HL-60 (cell line): ENCODE results near the gene PPHLN1.
A peak's percentile ranks its signal among the peaks of the same experiment; 100 is the strongest.

ENCODE experiments used
- DNase-seq, 2 experiments: peaks; one replicate each; pipeline ENCODE4 v3.0.0-alpha.2; 2010 to 2020; ENCODE audit warnings: low read depth in 1 of 2, low spot score in 1 of 2
- H3K27ac ChIP-seq: fragments of 250-450 bp; sonication (Bioruptor Pico); replicated peaks from 2 replicates; pipeline ENCODE4 v1.5.1; 2020; ENCODE audit warnings: mild to moderate bottlenecking, moderate library complexity
- H3K27me3 ChIP-seq: fragments of 250-450 bp; sonication (Bioruptor Pico); 2 replicates; pipeline ENCODE4 v1.5.1; 2021; ENCODE audit warnings: mild to moderate bottlenecking, moderate library complexity; ENCODE audit not compliant: insufficient read depth, poor library complexity, severe bottlenecking
- H3K4me3 ChIP-seq: replicated peaks from 2 replicates; pipeline ENCODE4 v1.5.1; 2011; ENCODE audit warnings: mild to moderate bottlenecking, control low read depth, low read length; ENCODE audit not compliant: insufficient read depth
- GABPA ChIP-seq: IDR thresholded peaks from 2 replicates; pipeline ENCODE4 v1.6.1; 2012; ENCODE audit warnings: low read depth
- POLR2AphosphoS5 ChIP-seq: IDR thresholded peaks from 2 replicates; pipeline ENCODE4 v1.6.1; 2012; ENCODE audit warnings: low read depth
- SPI1 ChIP-seq: IDR thresholded peaks from 2 replicates; pipeline ENCODE4 v1.6.1; 2012; ENCODE audit warnings: low read depth, mild to moderate bottlenecking, borderline replicate concordance
- TF ChIP-seq, protein P1 (sequence below): IDR thresholded peaks from one replicate; pipeline ENCODE4 v1.5.1; 2011; ENCODE audit warnings: low read length, control low read depth, inconsistent platforms; ENCODE audit not compliant: insufficient read depth
- TF ChIP-seq, protein P2 (sequence below): IDR thresholded peaks from 2 replicates; pipeline ENCODE4 v1.6.1; 2012; ENCODE audit warnings: low read depth; ENCODE audit not compliant: insufficient replicate concordance

The PPHLN1 gene

DNA sequence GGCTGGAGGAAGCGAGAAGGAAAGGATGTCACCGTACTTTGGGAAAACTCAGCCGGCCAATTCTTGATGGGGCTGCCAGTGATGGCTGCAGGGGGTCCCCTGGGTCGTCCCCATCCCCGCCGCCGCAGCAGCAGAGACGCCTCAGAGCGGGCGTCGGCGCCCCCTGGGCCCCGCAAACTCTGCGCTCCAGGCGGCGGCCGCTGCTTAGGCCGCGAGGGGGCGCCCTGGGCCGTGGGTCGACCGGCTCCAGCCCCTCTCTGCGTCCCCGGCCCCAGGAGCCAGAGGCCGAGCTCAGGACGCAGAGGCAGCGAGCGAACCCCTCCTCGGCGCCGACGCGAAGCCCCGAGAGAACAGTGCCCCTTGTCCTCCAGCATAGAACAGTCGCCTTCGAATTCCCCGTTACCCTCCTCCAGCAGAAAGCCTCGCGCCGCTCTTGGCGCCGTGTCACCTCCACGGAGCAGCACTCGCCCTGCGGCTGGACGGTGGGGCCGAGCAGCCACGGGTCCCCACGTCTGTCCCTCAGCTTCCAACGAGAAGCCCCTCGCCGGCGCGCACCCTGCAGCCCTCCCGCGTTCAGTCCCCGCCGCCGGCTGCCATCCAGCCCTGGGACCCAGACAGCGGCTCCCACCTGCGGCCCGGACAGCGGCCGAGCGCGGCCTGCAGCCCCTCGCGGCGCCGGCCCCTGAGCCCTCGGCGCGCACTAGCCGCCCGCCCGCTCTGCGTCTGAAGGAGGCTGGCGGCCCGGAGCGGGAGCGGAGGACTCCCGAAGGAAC lies 157.0 kb downstream of the PPHLN1 start:
- H3K27me3 ChIP-seq: peaks cover 16% of the 10 kb centered on the region
- TF ChIP-seq, protein P1, sequence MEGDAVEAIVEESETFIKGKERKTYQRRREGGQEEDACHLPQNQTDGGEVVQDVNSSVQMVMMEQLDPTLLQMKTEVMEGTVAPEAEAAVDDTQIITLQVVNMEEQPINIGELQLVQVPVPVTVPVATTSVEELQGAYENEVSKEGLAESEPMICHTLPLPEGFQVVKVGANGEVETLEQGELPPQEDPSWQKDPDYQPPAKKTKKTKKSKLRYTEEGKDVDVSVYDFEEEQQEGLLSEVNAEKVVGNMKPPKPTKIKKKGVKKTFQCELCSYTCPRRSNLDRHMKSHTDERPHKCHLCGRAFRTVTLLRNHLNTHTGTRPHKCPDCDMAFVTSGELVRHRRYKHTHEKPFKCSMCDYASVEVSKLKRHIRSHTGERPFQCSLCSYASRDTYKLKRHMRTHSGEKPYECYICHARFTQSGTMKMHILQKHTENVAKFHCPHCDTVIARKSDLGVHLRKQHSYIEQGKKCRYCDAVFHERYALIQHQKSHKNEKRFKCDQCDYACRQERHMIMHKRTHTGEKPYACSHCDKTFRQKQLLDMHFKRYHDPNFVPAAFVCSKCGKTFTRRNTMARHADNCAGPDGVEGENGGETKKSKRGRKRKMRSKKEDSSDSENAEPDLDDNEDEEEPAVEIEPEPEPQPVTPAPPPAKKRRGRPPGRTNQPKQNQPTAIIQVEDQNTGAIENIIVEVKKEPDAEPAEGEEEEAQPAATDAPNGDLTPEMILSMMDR: peak; percentile 44
- no peak for TF ChIP-seq POLR2AphosphoS5
- H3K27ac ChIP-seq: no peak overlapping the region
- peak overlapping the region; percentile 75 for H3K4me3 ChIP-seq
- peak in 1 of 2 experiments; percentile 28 for DNase-seq

- TF ChIP-seq GABPA: no peak
- Histone ChIP-seq H3K4me3 (peak overlapping the region; percentile 75), H3K27me3 (peaks cover 16% of the 10 kb centered on the region), H3K27ac (no peak overlapping the region)
- DNase-seq: no peak
These were observed 157.5 kb downstream of the PPHLN1 start for GRCh38 chr12:42483521-42483790.

DNA sequence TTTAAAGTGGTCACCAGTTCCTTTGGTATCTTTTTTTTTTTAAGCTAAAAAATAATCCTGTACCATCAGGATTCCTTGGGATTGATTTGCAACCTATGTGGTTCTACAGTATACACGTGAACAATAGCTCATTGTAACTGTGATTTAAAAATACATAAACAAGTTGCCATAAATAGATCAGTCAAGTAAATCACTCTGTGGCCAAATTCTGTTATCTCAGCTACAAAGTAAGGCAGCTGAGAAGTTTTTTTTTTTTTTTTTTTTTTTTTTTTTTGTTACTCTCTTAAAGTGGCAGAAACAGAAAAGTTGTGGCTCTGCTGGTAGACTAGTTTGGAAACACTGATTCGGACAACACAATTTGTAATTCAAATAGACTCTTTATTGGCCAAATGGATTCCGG lies 159.0 kb downstream of the PPHLN1 start:
- no peak overlapping the region for H3K4me3 ChIP-seq
- TF ChIP-seq, protein P2, sequence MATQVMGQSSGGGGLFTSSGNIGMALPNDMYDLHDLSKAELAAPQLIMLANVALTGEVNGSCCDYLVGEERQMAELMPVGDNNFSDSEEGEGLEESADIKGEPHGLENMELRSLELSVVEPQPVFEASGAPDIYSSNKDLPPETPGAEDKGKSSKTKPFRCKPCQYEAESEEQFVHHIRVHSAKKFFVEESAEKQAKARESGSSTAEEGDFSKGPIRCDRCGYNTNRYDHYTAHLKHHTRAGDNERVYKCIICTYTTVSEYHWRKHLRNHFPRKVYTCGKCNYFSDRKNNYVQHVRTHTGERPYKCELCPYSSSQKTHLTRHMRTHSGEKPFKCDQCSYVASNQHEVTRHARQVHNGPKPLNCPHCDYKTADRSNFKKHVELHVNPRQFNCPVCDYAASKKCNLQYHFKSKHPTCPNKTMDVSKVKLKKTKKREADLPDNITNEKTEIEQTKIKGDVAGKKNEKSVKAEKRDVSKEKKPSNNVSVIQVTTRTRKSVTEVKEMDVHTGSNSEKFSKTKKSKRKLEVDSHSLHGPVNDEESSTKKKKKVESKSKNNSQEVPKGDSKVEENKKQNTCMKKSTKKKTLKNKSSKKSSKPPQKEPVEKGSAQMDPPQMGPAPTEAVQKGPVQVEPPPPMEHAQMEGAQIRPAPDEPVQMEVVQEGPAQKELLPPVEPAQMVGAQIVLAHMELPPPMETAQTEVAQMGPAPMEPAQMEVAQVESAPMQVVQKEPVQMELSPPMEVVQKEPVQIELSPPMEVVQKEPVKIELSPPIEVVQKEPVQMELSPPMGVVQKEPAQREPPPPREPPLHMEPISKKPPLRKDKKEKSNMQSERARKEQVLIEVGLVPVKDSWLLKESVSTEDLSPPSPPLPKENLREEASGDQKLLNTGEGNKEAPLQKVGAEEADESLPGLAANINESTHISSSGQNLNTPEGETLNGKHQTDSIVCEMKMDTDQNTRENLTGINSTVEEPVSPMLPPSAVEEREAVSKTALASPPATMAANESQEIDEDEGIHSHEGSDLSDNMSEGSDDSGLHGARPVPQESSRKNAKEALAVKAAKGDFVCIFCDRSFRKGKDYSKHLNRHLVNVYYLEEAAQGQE: no peak
- TF ChIP-seq SPI1 (no peak), GABPA (no peak), POLR2AphosphoS5 (no peak)
- TF ChIP-seq, protein P1: no peak
- peaks cover 16% of the 10 kb centered on the region for H3K27me3 ChIP-seq
- no peak overlapping the region for H3K27ac ChIP-seq
- DNase-seq: no peak

GRCh38 chr12:42485823-42486222 lies 159.9 kb downstream of the PPHLN1 start:
- Histone ChIP-seq H3K27me3 (peaks cover 16% of the 10 kb centered on the region), H3K27ac (no peak overlapping the region), H3K4me3 (no peak overlapping the region)
- no peak for TF ChIP-seq SPI1
- TF ChIP-seq, protein P1: no peak
- TF ChIP-seq, protein P2: no peak
- no peak for TF ChIP-seq GABPA
- TF ChIP-seq POLR2AphosphoS5: no peak
- DNase-seq: no peak
